NCI-H510A (cell line): ENCODE data around the gene SH3PXD2A.
"Not testable (repeated sequence)": the region's sequence is repeated elsewhere in the genome, so short reads cannot be mapped to it uniquely, and the experiment has no call there.

Experiments used
- DNase-seq: peaks from one replicate; lab custom pipeline; 2025; lab: John Stamatoyannopoulos, UW

Gene SH3PXD2A

GRCh38 chr10:103850572-103850895, 4.8 kb downstream of the SH3PXD2A start:
- no peak for DNase-seq

GRCh38 chr10:103849880-103850571, 5.3 kb downstream of the SH3PXD2A start:
- no peak for DNase-seq

- DNase-seq = no peak
Measured at GRCh38 chr10:103849212-103849877, 6.0 kb downstream of the SH3PXD2A start.

- DNase-seq = no peak
Measured at GRCh38 chr10:103847909-103848468, 7.4 kb downstream of the SH3PXD2A start.

GRCh38 chr10:103847346-103847745, 8.0 kb downstream of the SH3PXD2A start:
- no peak for DNase-seq

GRCh38 chr10:103845972-103846371, 9.4 kb downstream of the SH3PXD2A start:
- DNase-seq = no peak

- DNase-seq = not testable (repeated sequence)
Measured at GRCh38 chr10:103845346-103845745, 10.0 kb downstream of the SH3PXD2A start.

- no peak for DNase-seq
Measured at GRCh38 chr10:103843854-103844570, 11.4 kb downstream of the SH3PXD2A start.

GRCh38 chr10:103843045-103843444, 12.3 kb downstream of the SH3PXD2A start:
- DNase-seq = no peak

GRCh38 chr10:103842605-103843004, 12.8 kb downstream of the SH3PXD2A start:
- DNase-seq = no peak

- no peak for DNase-seq
Measured at GRCh38 chr10:103841519-103841918, 13.9 kb downstream of the SH3PXD2A start.

- DNase-seq = no peak
Measured at GRCh38 chr10:103840740-103841070, 14.7 kb downstream of the SH3PXD2A start.

GRCh38 chr10:103839872-103840739, 15.3 kb downstream of the SH3PXD2A start:
- DNase-seq = peak; percentile 78

- DNase-seq = no peak
Measured at GRCh38 chr10:103839519-103839871, 15.9 kb downstream of the SH3PXD2A start.

- DNase-seq = no peak
Measured at GRCh38 chr10:103838862-103839518, 16.4 kb downstream of the SH3PXD2A start.

- DNase-seq = no peak
Measured at GRCh38 chr10:103838070-103838395, 17.3 kb downstream of the SH3PXD2A start.

- no peak for DNase-seq
Measured at GRCh38 chr10:103837370-103838069, 17.9 kb downstream of the SH3PXD2A start.

GRCh38 chr10:103836861-103837260, 18.5 kb downstream of the SH3PXD2A start:
- DNase-seq = peak; percentile 41

GRCh38 chr10:103836273-103836672, 19.1 kb downstream of the SH3PXD2A start:
- DNase-seq = no peak

- no peak for DNase-seq
Measured at GRCh38 chr10:103835096-103836050, 20.0 kb downstream of the SH3PXD2A start.
